Spleen (tissue), 11 donors: ENCODE results near the gene DIDO1. TPM values are rescaled to one million over a fixed set of nuclear protein-coding genes. Genes with fewer than 3 reads are reported as not detected.

Source experiments
- DNase-seq: peaks from one replicate; pipeline ENCODE4 v3.0.0-alpha.2; 2020
- H3K27ac ChIP-seq, 8 donors: fragments of 200-600 bp; sonication (generic) in 7 of 8; 1 replicate in 4 of 8; 2 replicates in 4 of 8; pipeline versions ENCODE4 v1.5.0 to v1.8.0; 2016 to 2021; ENCODE audit warnings: inconsistent platforms in 4 of 8, mild to moderate bottlenecking in 4 of 8, moderate library complexity in 1 of 8
- H3K27me3 ChIP-seq, 7 donors: fragments of 200-600 bp; sonication (generic) in 6 of 7; replicated peaks in 1 of 7; 1 replicate in 4 of 7; 2 replicates in 3 of 7; pipeline versions ENCODE4 v1.5.0 to v1.8.0; 2016 to 2021; ENCODE audit warnings: inconsistent platforms in 3 of 7, mild to moderate bottlenecking in 1 of 7
- H3K36me3 ChIP-seq, 6 donors: fragments of 200-600 bp; sonication (generic) in 5 of 6; 1 replicate in 4 of 6; 2 replicates in 2 of 6; pipeline versions ENCODE4 v1.5.0 to v1.8.0; 2016 to 2021; ENCODE audit warnings: inconsistent platforms in 2 of 6
- H3K4me1 ChIP-seq, 6 donors: fragments of 200-600 bp; sonication (generic) in 5 of 6; 1 replicate in 3 of 6; 2 replicates in 3 of 6; pipeline versions ENCODE4 v1.5.0 to v1.8.0; 2016 to 2021; ENCODE audit warnings: inconsistent platforms in 3 of 6
- H3K4me3 ChIP-seq, 8 donors: fragments of 200-600 bp; sonication (generic) in 7 of 8; 1 replicate in 4 of 8; 2 replicates in 4 of 8; pipeline versions ENCODE4 v1.5.0 to v1.8.0; 2016 to 2021; ENCODE audit warnings: inconsistent platforms in 4 of 8, mild to moderate bottlenecking in 4 of 8, moderate library complexity in 2 of 8
- H3K9me3 ChIP-seq, 8 donors: fragments of 200-600 bp; sonication (generic) in 7 of 8; 1 replicate in 4 of 8; 2 replicates in 4 of 8; pipeline versions ENCODE4 v1.5.0 to v1.8.0; 2016 to 2021; ENCODE audit warnings: inconsistent platforms in 4 of 8
- CTCF ChIP-seq, 11 experiments: fragments of 200-600 bp in 7 of 11; fragments of 450-650 bp in 4 of 11; sonication (generic) in 4 of 11; IDR thresholded peaks in 8 of 11; conservative IDR thresholded peaks in 3 of 11; 1 replicate in 7 of 11; 2 replicates in 4 of 11; pipeline versions ENCODE4 v1.4.0 to v1.8.0; 2016 to 2021; ENCODE audit warnings: antibody characterized with exemption in 11 of 11, inconsistent platforms in 4 of 11, mild to moderate bottlenecking in 1 of 11
- POLR2A ChIP-seq, 3 donors: fragments of 450-650 bp; IDR thresholded peaks; one replicate each; pipeline ENCODE4 v1.5.1; 2017; ENCODE audit warnings: antibody characterized with exemption in 3 of 3, mild to moderate bottlenecking in 1 of 3
- POLR2AphosphoS5 ChIP-seq, 3 donors: sonication (generic); formaldehyde crosslinking; IDR thresholded peaks; one replicate each; pipeline ENCODE4 v1.5.1; 2017; ENCODE audit warnings: antibody characterized with exemption in 3 of 3
- WGBS, 5 donors: extraction: QIAGEN DNeasy Blood & Tissue Kit in 3 of 5; methylation state at CpG; one replicate each; pipeline versions ENCODE4 v1.1.5 to v1.1.7; 2013 to 2018; 5-methylcytosine and 5-hydroxymethylcytosine counted together
- intact Hi-C: fragments of 100-400 bp; cut with DNase I; formaldehyde crosslinking; loops from one replicate; pipeline ENCODE4 v1.15.0; 2023; ENCODE audit warnings: low total_unique reads
- polyA plus RNA-seq, 3 donors: library from polyadenylated mRNA; stranded (reverse); fragments of 200-250 nt; gene quantifications; one replicate each; pipeline ENCODE4 v1.2.1, GENCODE V29; 2013
- total RNA-seq, 7 donors: library from RNA; depleted of rRNA in 3 of 7; stranded (reverse); fragments of >200 nt in 3 of 7; fragmentation: NEBNext Ultra II Directional in 4 of 7; extraction: Animal tissue kit (Norgen Biotek cat#: 25700) in 4 of 7; gene quantifications; one replicate each; pipeline versions ENCODE4 v1.1.0 to v1.2.1, GENCODE V29; 2016 to 2021
- donor health status: healthy with polysubstance abuse.
- donor health status: DM: no; HTN: no; CAD: no; lungs with moderate emphysema.
- donor health status: DM: no; HTN: no; CAD: no.
- donor health status: Bipolar disorder and iron deficiency.
- donor health status: healthy.
- donor health status: DM: no; HTN: no; CAD: no.
- donor health status: DM: yes; HTN: yes; CAD: no.

The DIDO1 gene
- total and polyA plus RNA-seq, 10 donors: 17.4 to 79.6 (median 66.9) TPM

- Histone ChIP-seq H3K9me3 (no peaks in the 10 kb centered on the region), H3K27ac (peak overlapping the region in 2 of 8 donors; percentile 2 to 59), H3K4me1 (peaks cover 0 to 17% (median 0%) of the 10 kb centered on the region in 6 donors), H3K27me3 (no peaks in the 10 kb centered on the region), H3K4me3 (no peak overlapping the region), H3K36me3 (peaks cover 7 to 75% (median 62%) of the 10 kb centered on the region in 6 donors)
- DNase-seq: no peak
- WGBS, 5 donors: 80 to 86% (median 83%) methylated on average over 8 of the region's 8 CpGs
- no peak for TF ChIP-seq CTCF (IDR thresholded peaks at IDR 0.05 in 8 of 11, conservative IDR thresholded peaks at IDR 0.05 in 3 of 11)
- no peak for TF ChIP-seq POLR2A (IDR thresholded peaks at IDR 0.05)
- TF ChIP-seq POLR2AphosphoS5 (IDR thresholded peaks at IDR 0.05): peak in 1 of 3 donors; percentile 15
- intact Hi-C loops: no loop called here
Observed at GRCh38 chr20:62884556-62884955, 41.7 kb downstream of the DIDO1 start.

- WGBS, 5 donors: 93 to 95% (median 94%) methylated on average over 15 of the region's 15 CpGs
- DNase-seq: no peak
Observed at GRCh38 chr20:62882426-62882825, 43.9 kb downstream of the DIDO1 start.

DNA sequence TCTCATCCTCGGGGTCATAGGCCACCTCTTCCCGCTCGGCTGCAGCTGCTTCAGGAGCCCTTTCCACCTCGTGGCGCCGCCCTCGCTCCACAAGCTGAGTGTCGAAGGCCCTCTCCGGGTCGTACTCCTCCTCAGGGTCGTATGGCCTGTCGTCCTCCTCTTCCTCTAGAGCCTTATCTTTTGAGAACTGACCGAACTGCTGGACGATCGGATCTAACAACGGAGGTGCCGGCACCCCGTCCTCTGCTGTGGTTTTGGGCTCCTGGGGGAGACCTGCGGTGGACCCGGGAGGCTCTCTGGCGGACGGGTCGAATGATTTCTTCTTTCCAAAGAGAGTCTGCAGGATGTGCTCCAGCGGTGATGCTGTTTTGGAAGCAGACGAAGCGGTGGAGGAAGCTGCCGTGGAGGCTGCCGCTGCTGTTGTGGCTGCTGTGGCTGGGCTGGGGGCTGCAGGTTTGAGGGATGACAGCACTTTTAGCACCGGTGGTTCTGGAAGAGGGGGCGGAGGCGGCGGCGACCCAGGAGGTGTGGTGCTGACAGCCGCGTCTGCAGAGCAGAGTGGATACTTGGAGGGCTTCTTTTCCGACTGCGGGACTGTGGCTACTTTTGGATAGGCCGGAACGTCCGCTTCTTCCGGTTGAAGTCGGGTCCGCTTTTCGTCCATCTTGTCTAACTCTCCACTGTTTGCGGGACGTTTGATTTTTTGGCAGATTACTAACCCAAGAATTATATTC lies 44.5 kb downstream of the DIDO1 start:
- TF ChIP-seq POLR2A (IDR thresholded peaks at IDR 0.05) (no peak), POLR2AphosphoS5 (IDR thresholded peaks at IDR 0.05) (peak in 1 of 3 donors; percentile 17), CTCF (IDR thresholded peaks at IDR 0.05 in 8 of 11, conservative IDR thresholded peaks at IDR 0.05 in 3 of 11) (no peak)
- no peaks in the 10 kb centered on the region for H3K9me3 ChIP-seq
- intact Hi-C loops: no loop called here
- H3K4me3 ChIP-seq: no peak overlapping the region
- DNase-seq: no peak
- H3K4me1 ChIP-seq: peaks cover 0 to 12% (median 6%) of the 10 kb centered on the region in 6 donors
- peaks cover 0 to 55% (median 35%) of the 10 kb centered on the region in 6 donors for H3K36me3 ChIP-seq
- no peak overlapping the region for H3K27ac ChIP-seq
- WGBS, 5 donors: 91 to 96% (median 94%) methylated on average over 46 of the region's 46 CpGs
- no peaks in the 10 kb centered on the region for H3K27me3 ChIP-seq

More at GRCh38 chr20:62882426-62882825, 43.9 kb downstream of the DIDO1 start:
- Histone ChIP-seq H3K9me3 (no peaks in the 10 kb centered on the region), H3K27me3 (no peaks in the 10 kb centered on the region), H3K27ac (no peak overlapping the region), H3K4me3 (no peak overlapping the region), H3K36me3 (peaks cover 0 to 61% (median 41%) of the 10 kb centered on the region in 6 donors), H3K4me1 (peaks cover 0 to 12% (median 2%) of the 10 kb centered on the region in 6 donors)
- intact Hi-C loops: no loop called here
- TF ChIP-seq POLR2AphosphoS5 (IDR thresholded peaks at IDR 0.05): no peak

GRCh38 chr20:62880935-62881661 lies 45.2 kb downstream of the DIDO1 start:
- intact Hi-C loops: no loop called here
- 91 to 97% (median 93%) methylated on average over 28 to 45 of the region's 45 CpGs for WGBS, 5 donors

More at GRCh38 chr20:62880935-62881661, 45.2 kb downstream of the DIDO1 start:
- Histone ChIP-seq H3K4me3 (no peak overlapping the region), H3K27ac (no peak overlapping the region), H3K4me1 (peaks cover 0 to 16% (median 13%) of the 10 kb centered on the region in 6 donors), H3K9me3 (no peaks in the 10 kb centered on the region), H3K27me3 (no peaks in the 10 kb centered on the region), H3K36me3 (peaks cover 0 to 48% (median 29%) of the 10 kb centered on the region in 6 donors)
- TF ChIP-seq POLR2A (IDR thresholded peaks at IDR 0.05) (no peak), POLR2AphosphoS5 (IDR thresholded peaks at IDR 0.05) (peak in 1 of 3 donors; percentile 64)
- DNase-seq: no peak
